Loucy (cell line): Measurements from ENCODE around the gene PBXIP1.

Source experiments
- H2AFZ ChIP-seq: fragments of 200-600 bp; sonication (generic); 2 replicates; pipeline ENCODE4 v1.6.0; 2016; ENCODE audit warnings: antibody characterized with exemption, mild to moderate bottlenecking, low read length, moderate library complexity
- H3F3A ChIP-seq: fragments of 200-600 bp; 2 replicates; pipeline ENCODE4 v1.6.0; 2016; ENCODE audit warnings: antibody characterized with exemption, low read depth, mild to moderate bottlenecking
- H3K27me3 ChIP-seq: fragments of 200-600 bp; sonication (generic); 2 replicates; pipeline ENCODE4 v1.6.1; 2014; ENCODE audit warnings: low read length, mild to moderate bottlenecking; ENCODE audit not compliant: insufficient read depth, poor library complexity, severe bottlenecking
- H3K36me3 ChIP-seq: fragments of 200-600 bp; sonication (generic); 2 replicates; pipeline ENCODE4 v1.6.1; 2016; ENCODE audit warnings: low read length; ENCODE audit not compliant: insufficient read depth
- H3K4me1 ChIP-seq: fragments of 200-600 bp; sonication (generic); 2 replicates; pipeline ENCODE4 v1.5.1; 2014; ENCODE audit warnings: low read length, mild to moderate bottlenecking; ENCODE audit not compliant: insufficient read depth, poor library complexity, severe bottlenecking
- H3K4me2 ChIP-seq: fragments of 200-600 bp; sonication (generic); 2 replicates; pipeline ENCODE4 v1.6.0; 2014; ENCODE audit warnings: antibody characterized with exemption, low read length, low read depth, mild to moderate bottlenecking; ENCODE audit not compliant: poor library complexity, severe bottlenecking
- H3K4me3 ChIP-seq: fragments of 200-600 bp; sonication (generic); 2 replicates; pipeline ENCODE4 v1.5.1; 2014; ENCODE audit warnings: low read length, mild to moderate bottlenecking, mixed read lengths; ENCODE audit not compliant: poor library complexity, severe bottlenecking
- H3K79me2 ChIP-seq: fragments of 200-600 bp; sonication (generic); 2 replicates; pipeline ENCODE4 v1.6.1; 2014; ENCODE audit warnings: low read length; ENCODE audit not compliant: insufficient read depth
- H3K9ac ChIP-seq: fragments of 200-600 bp; sonication (generic); 2 replicates; pipeline ENCODE4 v1.6.0; 2014; ENCODE audit warnings: mild to moderate bottlenecking, low read depth, low read length, moderate library complexity; ENCODE audit not compliant: poor library complexity, severe bottlenecking
- H3K9me2 ChIP-seq: fragments of 200-600 bp; sonication (generic); replicated peaks from 2 replicates; pipeline ENCODE4 v1.6.1; 2016; ENCODE audit warnings: low read depth, low read length, mixed read lengths
- H3K9me3 ChIP-seq: fragments of 200-600 bp; sonication (generic); 2 replicates; pipeline ENCODE4 v1.6.1; 2014; ENCODE audit warnings: mild to moderate bottlenecking, antibody characterized with exemption, low read length, low read depth; ENCODE audit not compliant: insufficient read depth
- H4K20me1 ChIP-seq: fragments of 200-600 bp; sonication (generic); 2 replicates; pipeline ENCODE4 v1.6.0; 2014; ENCODE audit warnings: antibody characterized with exemption, low read length, mild to moderate bottlenecking; ENCODE audit not compliant: insufficient read depth, poor library complexity, severe bottlenecking
- EZH2phosphoT487 ChIP-seq: fragments of 200-600 bp; IDR thresholded peaks from 2 replicates; pipeline ENCODE4 v1.6.1; 2018; ENCODE audit warnings: antibody characterized with exemption, mild to moderate bottlenecking, moderate library complexity, borderline replicate concordance
- TF ChIP-seq, protein P1 (sequence below): fragments of 200-600 bp; sonication (generic); conservative IDR thresholded peaks from 2 replicates; pipeline ENCODE4 v1.5.1; 2014; ENCODE audit warnings: mild to moderate bottlenecking, antibody characterized with exemption, low read length

Gene PBXIP1

DNA sequence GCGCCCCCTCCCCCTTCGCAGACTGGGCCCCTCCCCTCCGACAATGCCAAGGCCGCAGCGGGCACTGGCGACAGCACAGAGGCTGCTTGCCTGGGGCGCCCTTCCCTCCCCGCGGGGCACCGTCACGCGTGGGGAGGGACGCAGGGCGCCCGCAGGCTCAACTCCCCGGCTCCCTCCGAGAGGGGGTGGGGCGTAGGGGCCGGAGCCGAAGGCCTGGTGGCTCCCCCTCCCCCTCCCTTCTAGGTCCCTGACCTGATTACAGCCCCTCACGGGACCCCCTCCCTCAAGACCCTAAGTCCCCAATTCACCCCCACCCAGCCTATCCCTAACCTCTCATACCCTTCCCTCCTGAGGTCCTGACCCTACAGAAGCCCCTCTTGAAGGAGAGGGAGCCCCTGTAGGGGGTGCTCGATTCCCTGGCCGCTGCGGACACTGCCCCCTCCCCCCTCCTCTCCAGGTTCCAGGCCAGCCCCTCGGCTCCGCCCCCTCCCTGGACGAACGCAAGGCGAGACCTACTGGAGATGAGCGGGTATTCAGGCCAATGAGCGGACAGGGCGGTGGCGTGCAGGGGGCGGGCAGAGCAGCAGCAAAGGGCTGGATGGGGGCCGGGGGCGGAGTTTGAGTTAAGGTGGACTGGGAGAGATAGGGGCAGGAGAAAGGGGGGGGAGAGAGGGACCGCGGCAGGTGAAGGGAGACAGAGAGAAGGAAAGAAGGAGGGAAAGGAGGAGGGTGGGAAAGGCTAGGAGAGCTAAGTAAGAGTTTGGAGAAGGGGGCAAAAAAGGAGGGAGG, 46.0 kb upstream of the PBXIP1 start:
- Histone ChIP-seq H3K4me1 (peaks cover 49% of the 10 kb centered on the region), H2AFZ (peak overlapping the region; percentile 80; the same call in 1 of the 2 replicates), H3K4me3 (peak overlapping the region; percentile 76), H3K9ac (peak overlapping the region; percentile 81), H3K9me2 (no peaks in the 10 kb centered on the region), H4K20me1 (no peaks in the 10 kb centered on the region), H3K9me3 (no peaks in the 10 kb centered on the region), H3F3A (peaks cover 15% of the 10 kb centered on the region), H3K27me3 (no peaks in the 10 kb centered on the region), H3K4me2 (peak overlapping the region; percentile 92), H3K36me3 (no peaks in the 10 kb centered on the region), H3K79me2 (no peaks in the 10 kb centered on the region)
- no peak for TF ChIP-seq EZH2phosphoT487
- TF ChIP-seq, protein P1, sequence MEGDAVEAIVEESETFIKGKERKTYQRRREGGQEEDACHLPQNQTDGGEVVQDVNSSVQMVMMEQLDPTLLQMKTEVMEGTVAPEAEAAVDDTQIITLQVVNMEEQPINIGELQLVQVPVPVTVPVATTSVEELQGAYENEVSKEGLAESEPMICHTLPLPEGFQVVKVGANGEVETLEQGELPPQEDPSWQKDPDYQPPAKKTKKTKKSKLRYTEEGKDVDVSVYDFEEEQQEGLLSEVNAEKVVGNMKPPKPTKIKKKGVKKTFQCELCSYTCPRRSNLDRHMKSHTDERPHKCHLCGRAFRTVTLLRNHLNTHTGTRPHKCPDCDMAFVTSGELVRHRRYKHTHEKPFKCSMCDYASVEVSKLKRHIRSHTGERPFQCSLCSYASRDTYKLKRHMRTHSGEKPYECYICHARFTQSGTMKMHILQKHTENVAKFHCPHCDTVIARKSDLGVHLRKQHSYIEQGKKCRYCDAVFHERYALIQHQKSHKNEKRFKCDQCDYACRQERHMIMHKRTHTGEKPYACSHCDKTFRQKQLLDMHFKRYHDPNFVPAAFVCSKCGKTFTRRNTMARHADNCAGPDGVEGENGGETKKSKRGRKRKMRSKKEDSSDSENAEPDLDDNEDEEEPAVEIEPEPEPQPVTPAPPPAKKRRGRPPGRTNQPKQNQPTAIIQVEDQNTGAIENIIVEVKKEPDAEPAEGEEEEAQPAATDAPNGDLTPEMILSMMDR, result peak; percentile 64

DNA sequence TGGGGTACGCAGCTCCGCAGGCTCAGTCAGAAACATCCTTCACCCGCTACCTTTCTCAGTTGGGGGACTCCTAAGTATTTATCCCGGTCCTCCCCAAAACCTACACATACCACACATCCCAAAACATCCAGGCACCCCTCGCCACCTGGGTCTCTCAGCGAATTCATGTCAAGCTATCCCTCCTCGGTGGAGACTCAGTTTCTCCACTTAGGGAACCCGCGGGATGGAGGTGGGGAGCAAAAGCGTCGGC, 45.5 kb upstream of the PBXIP1 start:
- Histone ChIP-seq H3K4me3 (peak overlapping the region; percentile 76), H3K9ac (peak overlapping the region; percentile 81), H3K36me3 (no peaks in the 10 kb centered on the region), H3K79me2 (no peaks in the 10 kb centered on the region), H2AFZ (peak overlapping the region; percentile 80), H3K9me2 (no peaks in the 10 kb centered on the region), H3K4me1 (peaks cover 44% of the 10 kb centered on the region), H3F3A (peaks cover 15% of the 10 kb centered on the region), H3K27me3 (no peaks in the 10 kb centered on the region), H3K9me3 (no peaks in the 10 kb centered on the region), H3K4me2 (peak overlapping the region; percentile 92), H4K20me1 (no peaks in the 10 kb centered on the region)
- no peak for TF ChIP-seq EZH2phosphoT487
- TF ChIP-seq, protein P1, result no peak

DNA sequence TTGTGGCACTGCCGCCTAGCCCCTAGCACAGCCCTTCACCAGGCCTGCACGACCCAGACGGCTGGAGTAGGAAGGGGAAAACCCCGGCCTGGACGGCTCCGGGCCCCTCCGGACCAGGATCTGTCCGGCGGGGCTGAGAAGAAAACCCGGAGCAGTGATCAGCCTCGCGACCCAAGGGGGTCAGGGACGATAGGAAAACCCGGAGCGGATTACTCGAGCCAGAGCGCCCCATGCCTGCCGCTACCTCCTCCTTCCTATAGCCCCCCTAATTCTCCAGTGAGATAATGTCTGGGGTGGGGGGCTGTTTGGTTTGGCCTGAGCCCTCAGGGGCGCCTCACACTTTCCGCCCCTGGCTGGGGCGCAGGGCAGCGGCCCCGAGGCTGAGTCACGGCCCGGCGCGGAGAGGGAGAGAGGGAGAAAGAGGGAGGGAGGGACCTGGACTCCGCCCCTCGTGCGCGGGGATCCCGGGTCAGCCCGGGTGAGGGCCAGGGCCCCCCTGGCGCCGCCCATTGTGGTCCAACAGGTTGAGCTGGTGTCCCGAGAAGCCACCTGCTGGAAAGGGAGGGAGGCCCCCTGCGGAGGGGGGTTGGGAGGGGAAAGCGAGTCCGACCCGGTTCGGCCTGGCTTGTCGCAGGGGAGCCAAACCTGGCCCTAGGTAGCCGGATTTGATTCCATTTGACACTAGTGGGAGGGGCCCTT, 45.0 kb upstream of the PBXIP1 start:
- H3K27me3 ChIP-seq, result no peaks in the 10 kb centered on the region
- H3K9me2 ChIP-seq, result no peaks in the 10 kb centered on the region
- peaks cover 19% of the 10 kb centered on the region for H3F3A ChIP-seq
- no peaks in the 10 kb centered on the region for H3K36me3 ChIP-seq
- no peaks in the 10 kb centered on the region for H3K79me2 ChIP-seq
- H3K4me2 ChIP-seq, result peak overlapping the region; percentile 92
- H2AFZ ChIP-seq, result peak overlapping the region; percentile 80
- no peaks in the 10 kb centered on the region for H4K20me1 ChIP-seq
- no peaks in the 10 kb centered on the region for H3K9me3 ChIP-seq
- peak overlapping the region; percentile 76 for H3K4me3 ChIP-seq
- no peak for TF ChIP-seq EZH2phosphoT487
- peaks cover 40% of the 10 kb centered on the region for H3K4me1 ChIP-seq
- H3K9ac ChIP-seq, result peak overlapping the region; percentile 81
